OCI-M2 (cell line): ENCODE data around the gene SAMSN1.
"Not testable (repeated sequence)": the region's sequence is repeated elsewhere in the genome, so short reads cannot be mapped to it uniquely, and the experiment has no call there.

Experiments used
- DNase-seq: peaks from one replicate; lab custom pipeline; 2025; ENCODE audit not compliant: unreplicated experiment; lab: John Stamatoyannopoulos, UW

The SAMSN1 gene

DNA sequence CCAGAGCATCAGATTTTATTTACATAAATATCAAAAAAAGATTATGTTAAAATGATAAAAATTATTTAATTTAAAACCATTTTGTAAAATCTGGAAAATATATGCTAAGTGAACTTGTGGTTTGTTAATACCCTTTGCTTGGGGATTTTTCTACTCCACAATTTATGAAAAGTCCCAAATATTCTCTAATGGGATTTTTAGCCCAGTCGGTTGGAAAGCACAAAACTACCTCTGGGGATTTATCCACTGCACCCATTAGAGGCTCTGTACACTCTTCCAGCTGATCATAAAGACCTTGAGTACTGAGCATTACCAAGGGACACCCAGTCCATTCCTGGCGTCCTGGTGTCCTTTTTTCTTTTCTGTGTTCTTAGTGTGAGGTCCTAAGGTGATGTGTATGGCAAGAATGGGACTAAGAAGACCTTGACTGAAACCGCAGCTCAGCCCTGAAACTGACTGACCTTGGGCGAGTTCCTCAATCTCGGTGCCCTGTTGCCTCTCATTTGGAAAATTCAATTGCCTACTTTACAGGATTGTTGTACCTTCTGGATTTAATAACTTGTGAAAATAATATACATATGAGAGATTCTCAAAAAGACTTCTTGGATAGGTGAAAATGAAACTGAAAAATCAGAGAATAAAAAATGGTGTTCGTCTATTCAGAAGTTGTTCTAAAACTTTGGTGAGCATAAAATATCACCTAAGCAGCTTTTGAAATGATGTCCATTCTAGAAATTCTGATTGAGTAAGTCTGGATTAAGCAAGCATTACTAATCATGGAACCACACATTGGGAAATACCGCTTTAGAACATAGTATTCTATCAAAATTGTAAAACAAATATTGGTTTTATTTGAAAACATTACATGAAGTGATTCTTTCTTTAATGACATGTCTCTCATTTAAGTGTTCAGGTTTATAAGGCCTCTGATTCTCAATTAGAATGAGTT lies 21.5 kb upstream of the SAMSN1 start:
- no peak for DNase-seq

GRCh38 chr21:14566894-14567293 lies 20.8 kb upstream of the SAMSN1 start:
- no peak for DNase-seq

DNA sequence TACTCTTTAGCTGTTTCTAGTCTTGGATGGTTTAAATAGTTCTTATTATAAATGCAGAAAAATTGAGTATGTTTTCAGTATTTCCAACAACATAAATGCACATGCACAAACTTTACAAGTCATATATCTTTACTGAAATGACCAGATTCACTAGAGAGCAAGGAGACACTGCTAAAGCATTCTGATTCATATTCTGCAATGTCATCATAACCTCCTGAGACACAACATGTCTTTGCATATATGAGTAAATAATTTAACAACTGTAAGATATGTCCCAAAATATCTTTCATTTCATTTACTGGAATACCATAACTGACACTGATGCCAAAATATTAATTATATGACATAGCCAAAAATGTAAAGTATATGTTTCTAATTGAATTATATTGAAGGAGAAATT lies 16.8 kb upstream of the SAMSN1 start:
- DNase-seq = no peak

- DNase-seq = no peak
Observed at GRCh38 chr21:14560555-14560954, 14.4 kb upstream of the SAMSN1 start.

- no peak for DNase-seq
Observed at GRCh38 chr21:14560139-14560538, 14.0 kb upstream of the SAMSN1 start.

DNA sequence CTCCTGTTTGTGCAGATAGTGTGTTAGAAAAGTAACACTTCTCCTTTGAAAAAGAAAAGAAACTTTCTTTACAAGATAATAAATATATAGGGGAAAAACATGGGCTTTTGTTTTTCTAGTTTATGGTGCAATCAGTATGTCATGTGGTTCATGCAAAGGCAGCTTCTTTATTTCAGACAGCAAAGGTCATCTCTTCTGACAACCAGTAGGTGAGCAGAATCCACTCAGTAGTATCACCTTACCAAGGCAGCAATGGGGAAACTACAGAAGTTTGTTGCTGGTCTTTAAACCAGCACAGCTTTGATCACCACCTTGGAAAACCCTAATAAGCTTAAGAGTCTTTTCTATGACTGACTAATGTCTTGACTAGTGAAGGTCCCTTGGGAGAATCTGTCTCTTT lies 13.0 kb upstream of the SAMSN1 start:
- DNase-seq = no peak

- DNase-seq = no peak
Observed at GRCh38 chr21:14557413-14557812, 11.3 kb upstream of the SAMSN1 start.

DNA sequence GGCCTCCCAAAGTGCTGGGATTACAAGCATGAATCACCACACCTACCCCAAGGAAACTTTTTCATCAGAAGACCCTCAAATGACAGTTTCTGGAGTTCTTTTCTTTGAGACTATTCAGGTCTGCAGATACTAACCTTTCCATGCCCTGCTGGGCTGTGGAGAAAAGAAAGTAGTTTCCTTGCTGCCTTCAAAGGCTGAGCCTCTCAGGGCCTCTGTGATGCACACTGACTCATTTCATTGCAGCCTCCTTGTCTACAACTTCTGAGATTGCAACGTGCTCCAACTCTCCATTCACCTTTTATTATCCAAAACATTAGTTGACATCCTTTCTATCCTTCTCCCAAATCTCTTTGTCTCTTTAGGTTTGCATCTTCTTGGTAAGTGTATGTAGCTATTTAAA lies 8.8 kb upstream of the SAMSN1 start:
- DNase-seq = no peak

GRCh38 chr21:14553422-14553821 lies 7.3 kb upstream of the SAMSN1 start:
- DNase-seq = no peak

GRCh38 chr21:14551741-14552140 lies 5.6 kb upstream of the SAMSN1 start:
- DNase-seq = no peak

DNA sequence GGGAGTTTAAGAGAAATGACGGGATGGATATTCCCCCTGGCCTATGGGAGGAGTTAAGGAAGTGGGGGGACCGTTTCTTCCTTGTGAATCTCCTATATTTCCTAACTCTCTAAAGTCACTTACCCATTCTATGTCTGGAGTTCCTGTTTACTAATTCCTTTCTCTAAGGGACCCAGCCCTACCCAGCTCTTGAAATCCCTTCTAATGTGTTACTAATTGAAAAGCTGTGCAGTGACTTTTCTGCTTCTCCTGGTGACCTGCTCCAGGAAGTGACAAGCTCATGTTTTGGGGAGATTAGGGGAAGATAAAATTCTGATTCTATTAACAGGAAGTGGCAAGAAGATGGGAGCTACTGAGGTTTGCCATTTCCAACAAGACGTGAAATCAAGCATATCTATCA lies 4.0 kb upstream of the SAMSN1 start:
- DNase-seq = no peak

GRCh38 chr21:14548779-14549178 lies 2.7 kb upstream of the SAMSN1 start:
- DNase-seq = no peak

DNA sequence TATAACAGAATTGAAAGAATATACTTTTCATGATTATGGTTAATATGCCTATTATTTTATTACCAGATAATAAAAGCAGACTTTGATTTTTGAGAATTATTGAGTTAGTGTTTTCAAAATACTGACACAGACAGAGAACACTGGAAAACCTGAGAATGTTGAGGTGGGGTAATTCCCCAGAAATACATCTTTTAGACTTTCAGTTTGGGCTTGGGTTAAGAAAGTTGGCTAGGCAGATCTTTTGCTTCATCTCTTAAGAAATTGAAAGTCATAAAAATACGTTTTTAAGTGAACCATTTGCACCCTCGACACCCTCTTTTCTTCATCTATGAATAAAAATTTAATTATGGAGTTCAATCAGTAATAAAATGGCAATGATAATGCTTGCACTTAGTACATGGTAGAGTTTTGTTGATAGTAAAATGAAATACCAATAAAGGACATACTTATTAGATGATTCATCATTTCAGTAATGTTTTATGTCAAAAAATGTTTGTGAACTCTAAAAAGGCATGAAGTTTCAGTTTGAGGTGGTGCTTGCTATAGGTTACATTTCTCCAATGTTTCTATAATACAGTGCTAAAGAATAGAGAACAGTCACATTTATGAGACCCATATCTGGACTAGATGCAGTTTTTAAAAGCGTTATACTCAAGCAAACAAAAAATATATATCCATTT lies 1.9 kb upstream of the SAMSN1 start:
- DNase-seq = no peak

DNA sequence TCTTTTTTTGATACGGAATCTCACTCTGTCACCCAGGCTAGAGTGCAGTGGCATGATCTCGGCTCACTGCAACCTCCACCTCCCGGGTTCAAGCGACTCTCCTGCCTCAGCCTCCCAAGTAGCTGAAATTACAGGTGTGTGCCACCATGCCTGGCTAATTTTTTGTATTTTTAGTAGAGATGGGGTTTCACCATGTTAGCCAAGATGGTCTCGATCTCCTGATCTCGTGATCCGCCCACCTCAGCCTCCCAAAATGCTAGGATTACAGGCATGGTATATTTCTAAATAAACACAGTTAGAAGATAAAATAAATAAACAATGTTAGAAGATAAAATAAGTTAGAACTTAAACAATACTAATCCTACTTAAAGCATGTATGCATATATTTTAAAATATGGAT lies 604 bp upstream of the SAMSN1 start:
- DNase-seq = not testable (repeated sequence)

DNA sequence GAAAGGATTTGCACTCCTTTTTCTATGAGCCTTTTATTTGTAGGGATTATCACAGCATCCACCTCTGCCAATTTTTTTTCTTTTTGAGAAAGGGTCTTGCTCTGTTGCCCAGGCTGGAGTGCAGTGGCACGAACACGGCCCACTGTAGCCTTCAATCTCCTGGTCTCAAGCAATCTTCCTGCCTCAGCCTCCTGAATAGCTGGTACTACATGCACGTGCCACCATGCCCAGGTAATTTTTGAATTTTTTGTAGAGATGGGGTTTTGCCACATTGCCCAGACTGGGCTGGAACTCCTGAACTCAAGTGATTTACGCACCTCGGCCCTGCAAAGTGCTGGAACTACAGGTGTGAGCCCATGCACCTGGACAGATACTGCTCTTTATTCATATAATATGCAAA lies 2.1 kb downstream of the SAMSN1 start:
- no peak for DNase-seq

GRCh38 chr21:14542638-14543037 lies 3.5 kb downstream of the SAMSN1 start:
- no peak for DNase-seq

DNA sequence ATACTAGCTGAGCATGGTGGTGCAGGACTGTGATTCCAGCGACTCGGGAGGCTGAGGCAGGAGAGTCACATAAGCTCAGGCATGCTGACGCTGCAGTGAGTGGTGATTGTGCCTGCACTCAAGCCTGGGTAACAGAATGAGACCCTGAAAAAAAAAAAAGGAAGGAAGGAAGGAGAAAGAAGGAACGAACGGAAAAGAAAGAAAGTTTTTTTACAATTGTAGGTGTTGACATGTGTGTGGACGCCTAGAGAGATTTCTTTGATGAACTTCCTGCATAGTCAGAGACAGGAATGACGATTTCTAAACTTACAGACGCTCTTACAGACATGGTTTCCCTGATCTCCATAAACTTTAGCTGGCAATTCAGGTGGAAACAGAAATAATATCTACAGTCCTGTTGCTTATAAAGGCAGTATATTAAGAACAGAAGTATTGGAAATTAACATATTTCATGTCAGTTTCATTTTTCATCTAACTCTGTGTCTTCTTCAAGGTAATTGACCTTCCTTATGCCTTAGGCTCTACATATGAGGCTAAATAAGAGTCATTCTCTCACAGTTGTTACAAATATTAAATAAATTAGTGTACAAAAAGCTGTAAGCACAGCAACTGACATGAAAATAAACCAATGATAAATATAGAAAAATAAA lies 4.1 kb downstream of the SAMSN1 start:
- no peak for DNase-seq

DNA sequence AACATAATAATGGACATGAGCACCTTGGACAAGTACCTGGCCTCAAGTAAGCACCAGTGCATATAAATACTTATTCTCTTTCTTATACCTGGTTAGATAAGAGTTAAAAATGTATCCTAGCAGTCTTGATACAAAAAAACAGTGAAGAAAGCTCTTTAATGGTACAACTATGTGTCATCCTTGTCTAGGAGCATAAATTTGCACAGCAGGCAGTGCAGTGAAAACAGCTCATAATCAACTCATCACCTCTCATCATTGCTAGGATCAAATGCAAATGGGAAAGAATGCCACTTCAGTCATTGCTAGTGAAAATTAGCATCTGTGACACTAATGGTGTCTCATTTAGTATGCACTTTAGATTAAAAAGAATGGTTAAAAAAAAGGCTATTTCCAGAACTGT lies 7.6 kb downstream of the SAMSN1 start:
- no peak for DNase-seq

DNA sequence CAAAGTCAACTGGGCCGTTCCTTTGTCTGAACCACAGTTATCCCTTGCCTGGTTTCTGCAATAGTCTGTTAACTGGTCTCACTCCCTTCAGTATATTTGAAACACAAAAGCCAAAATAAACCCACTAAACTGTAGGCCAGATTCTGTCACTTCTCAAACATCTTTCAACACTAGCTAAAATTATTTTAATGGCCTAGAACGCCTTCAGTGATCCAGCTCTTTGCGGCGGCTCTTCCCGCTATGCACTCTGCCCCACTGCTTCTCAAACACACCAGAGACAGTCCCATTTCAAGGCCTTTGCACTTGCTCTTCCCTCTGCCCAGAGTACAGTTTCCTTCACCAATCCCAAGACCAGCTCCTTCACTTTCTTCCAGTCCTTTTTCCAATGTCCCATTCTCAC lies 9.2 kb downstream of the SAMSN1 start:
- DNase-seq = no peak

DNA sequence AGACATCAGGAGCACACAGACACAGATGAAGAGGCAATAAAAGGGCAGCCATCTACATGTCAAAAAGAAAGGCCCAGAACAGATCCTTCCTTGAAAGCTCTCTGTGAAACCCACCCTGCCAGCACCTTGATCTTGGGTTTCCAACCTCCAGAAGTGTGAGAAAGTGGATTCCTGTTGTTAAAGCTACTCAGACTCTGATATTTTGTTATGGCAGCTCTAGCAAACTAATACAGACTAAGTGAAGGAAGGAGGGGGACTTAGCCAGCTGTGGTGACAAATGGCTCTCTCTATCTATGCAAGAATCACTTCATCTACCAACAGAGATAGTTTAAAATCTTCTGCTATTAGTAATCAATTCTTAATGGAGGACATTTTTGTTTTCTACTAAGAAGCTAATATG lies 10.4 kb downstream of the SAMSN1 start:
- no peak for DNase-seq

DNA sequence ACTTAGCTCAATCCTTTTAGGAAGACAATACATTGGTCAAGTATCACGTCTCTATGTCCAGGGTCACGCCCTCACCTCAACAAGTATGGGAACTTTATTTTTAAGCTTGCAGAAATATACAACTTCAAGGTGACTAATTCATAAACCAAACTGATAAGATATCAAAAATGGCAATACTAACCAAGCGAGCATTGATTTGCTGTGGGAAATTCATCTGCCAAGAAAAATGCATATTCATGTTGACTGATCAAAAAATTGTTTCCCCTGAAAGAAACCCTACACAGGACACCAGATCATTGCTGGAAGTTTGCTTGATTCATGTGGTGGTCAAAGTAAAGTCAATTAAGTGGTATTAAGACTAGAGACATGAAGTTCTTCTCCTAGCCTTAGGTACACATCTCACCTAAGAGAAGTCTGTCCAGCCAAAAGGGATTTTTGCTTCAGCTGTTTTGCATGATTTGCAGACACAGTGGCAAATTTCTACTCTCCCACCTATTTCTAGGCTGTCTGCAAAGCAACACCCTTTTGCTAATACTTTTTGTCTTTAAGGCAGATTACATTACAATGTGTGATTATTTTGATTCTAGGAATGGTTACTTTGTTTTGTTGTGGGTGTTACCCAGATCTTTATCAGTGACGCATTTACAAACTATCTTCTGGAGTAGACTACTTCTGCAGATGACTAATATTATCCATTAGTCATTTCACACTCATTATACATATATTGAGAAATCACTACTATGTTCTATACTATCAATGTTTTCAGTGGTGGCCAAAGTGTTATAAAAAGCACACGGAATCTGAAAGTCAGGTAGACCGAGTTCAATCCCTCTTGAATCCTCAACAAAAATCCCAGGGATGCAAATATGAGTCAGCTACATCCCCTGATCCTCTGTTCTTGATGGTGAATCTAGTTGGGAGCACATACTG lies 12.4 kb downstream of the SAMSN1 start:
- DNase-seq = no peak
